Astrocyte (in vitro differentiated cells and primary cell): ENCODE results near the gene STXBP5. TPM values are rescaled to one million over a fixed set of nuclear protein-coding genes. Genes with fewer than 3 reads are reported as not detected.

ENCODE experiments used
- DNase-seq: peaks from one replicate; pipeline ENCODE4 v3.0.0-alpha.2; 2010; ENCODE audit warnings: low read depth
- FAIRE-seq: peaks from 2 replicates; lab custom pipeline; 2011; peaks lifted over from hg19 to GRCh38; lab: Jason Lieb, UNC
- H2AFZ ChIP-seq: 2 replicates; pipeline ENCODE4 v1.6.0; 2012; ENCODE audit warnings: low read depth, low read length, inconsistent platforms
- H3K27ac ChIP-seq: 2 replicates; pipeline ENCODE4 v1.5.1; 2011; ENCODE audit warnings: low read depth, low read length, inconsistent platforms
- H3K27me3 ChIP-seq: 2 replicates; pipeline ENCODE4 v1.6.0; 2011; ENCODE audit warnings: low read length, inconsistent platforms; ENCODE audit not compliant: insufficient read depth
- H3K36me3 ChIP-seq: 2 replicates; pipeline ENCODE4 v1.5.1; 2011; ENCODE audit warnings: low read length, inconsistent platforms; ENCODE audit not compliant: insufficient read depth
- H3K4me1 ChIP-seq: 2 replicates; pipeline ENCODE4 v1.5.1; 2011; ENCODE audit warnings: low read length, inconsistent platforms; ENCODE audit not compliant: insufficient read depth
- H3K4me2 ChIP-seq: 2 replicates; pipeline ENCODE4 v1.6.0; 2012; ENCODE audit warnings: low read length, inconsistent platforms
- H3K4me3 ChIP-seq: 2 replicates; pipeline ENCODE4 v1.5.1; 2011; ENCODE audit warnings: low read depth, mild to moderate bottlenecking, low read length, inconsistent platforms; ENCODE audit not compliant: insufficient read depth
- H3K79me2 ChIP-seq: 2 replicates; pipeline ENCODE4 v1.6.0; 2012; ENCODE audit warnings: mild to moderate bottlenecking, low read length, inconsistent platforms; ENCODE audit not compliant: insufficient read depth
- H3K9ac ChIP-seq: 2 replicates; pipeline ENCODE4 v1.6.0; 2012; ENCODE audit warnings: mild to moderate bottlenecking, low read length, inconsistent platforms
- H3K9me3 ChIP-seq: 2 replicates; pipeline ENCODE4 v1.5.1; 2012; ENCODE audit warnings: low read depth, mild to moderate bottlenecking, low read length, inconsistent platforms; ENCODE audit not compliant: insufficient read depth
- H4K20me1 ChIP-seq: 2 replicates; pipeline ENCODE4 v1.6.0; 2012; ENCODE audit warnings: low read length, inconsistent platforms; ENCODE audit not compliant: insufficient read depth
- H3K27ac Mint-ChIP-seq: one replicate; pipeline ENCODE4 v1.8.0; 2021; ENCODE audit warnings: mild to moderate bottlenecking, mixed read lengths; ENCODE audit not compliant: unreplicated experiment
- H3K27me3 Mint-ChIP-seq: one replicate; pipeline ENCODE4 v1.8.0; 2021; ENCODE audit warnings: low read depth, mixed read lengths; ENCODE audit not compliant: unreplicated experiment
- H3K36me3 Mint-ChIP-seq: one replicate; pipeline ENCODE4 v1.8.0; 2021; ENCODE audit warnings: low read depth, mixed read lengths; ENCODE audit not compliant: unreplicated experiment
- H3K4me1 Mint-ChIP-seq: one replicate; pipeline ENCODE4 v1.8.0; 2021; ENCODE audit warnings: low read depth, mixed read lengths; ENCODE audit not compliant: unreplicated experiment
- H3K4me3 Mint-ChIP-seq: one replicate; pipeline ENCODE4 v1.8.0; 2021; ENCODE audit warnings: mild to moderate bottlenecking, moderate library complexity, mixed read lengths; ENCODE audit not compliant: unreplicated experiment
- H3K9me3 Mint-ChIP-seq: one replicate; pipeline ENCODE4 v1.8.0; 2021; ENCODE audit warnings: mild to moderate bottlenecking, mixed read lengths; ENCODE audit not compliant: unreplicated experiment
- EZH2 ChIP-seq: IDR thresholded peaks from 2 replicates; pipeline ENCODE4 v1.6.1; 2012; ENCODE audit warnings: mild to moderate bottlenecking, low read length, inconsistent platforms; ENCODE audit not compliant: insufficient read depth
- total RNA-seq: library from RNA; stranded (reverse); gene quantifications from 2 replicates; pipeline ENCODE4 v1.2.1, GENCODE V29; 2021
- TF ChIP-seq, protein P1 (sequence below): IDR thresholded peaks from 2 replicates; pipeline ENCODE4 v1.5.1; 2011; ENCODE audit warnings: low read depth, mild to moderate bottlenecking, inconsistent platforms, low read length, moderate library complexity; ENCODE audit not compliant: insufficient read depth

Gene STXBP5
- total RNA-seq, 1 donor from 2014 or later = 25.7 TPM

DNA sequence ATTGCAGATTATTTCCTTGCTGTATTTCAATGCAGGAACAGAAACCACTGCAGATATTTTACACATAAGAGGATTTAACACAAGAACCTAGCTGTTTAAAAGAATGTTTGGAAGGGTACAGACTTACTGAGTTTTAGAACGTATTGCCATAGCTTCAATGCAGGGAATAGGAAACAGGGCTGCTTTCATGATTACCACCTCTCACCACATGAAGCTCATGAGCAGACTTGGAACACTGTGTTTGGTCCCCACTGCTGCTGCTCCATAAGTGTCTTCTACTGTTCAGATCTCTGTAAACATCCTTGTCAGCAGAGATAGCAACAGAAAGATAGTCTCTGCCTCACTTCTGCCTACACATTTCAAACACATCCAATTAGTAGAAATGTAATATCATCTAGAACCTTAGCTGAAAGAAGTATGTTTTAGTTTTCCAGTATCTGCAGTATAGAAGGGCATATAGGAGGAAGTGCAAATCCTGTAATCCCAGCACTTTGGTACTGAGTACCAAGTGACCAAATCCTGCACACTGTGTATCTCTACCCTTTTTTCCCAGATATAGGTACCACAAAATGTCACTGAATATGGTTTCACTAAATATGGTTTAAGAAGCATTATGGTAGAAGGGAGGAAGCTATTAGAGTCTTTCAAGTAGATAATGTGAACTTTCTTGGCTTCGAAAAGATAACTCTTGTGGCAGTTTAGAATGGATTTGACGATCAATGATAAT lies 51.9 kb downstream of the STXBP5 start:
- H2AFZ ChIP-seq = no peak overlapping the region
- DNase-seq (no peak), FAIRE-seq (no peak)
- Mint-ChIP-seq H3K4me1 (no peaks in the 10 kb centered on the region), H3K27ac (no peak overlapping the region), H3K36me3 (peaks cover 32% of the 10 kb centered on the region), H3K9me3 (peaks cover 8% of the 10 kb centered on the region), H3K27me3 (no peaks in the 10 kb centered on the region), H3K4me3 (no peak overlapping the region)
- H3K4me2 ChIP-seq = no peak overlapping the region
- peaks cover 4% of the 10 kb centered on the region for H3K36me3 ChIP-seq
- no peaks in the 10 kb centered on the region for H3K79me2 ChIP-seq
- H3K9ac ChIP-seq = no peak overlapping the region
- no peaks in the 10 kb centered on the region for H4K20me1 ChIP-seq
- H3K27me3 ChIP-seq = no peaks in the 10 kb centered on the region
- H3K9me3 ChIP-seq = no peaks in the 10 kb centered on the region
- no peak overlapping the region for H3K4me3 ChIP-seq
- TF ChIP-seq, protein P1, sequence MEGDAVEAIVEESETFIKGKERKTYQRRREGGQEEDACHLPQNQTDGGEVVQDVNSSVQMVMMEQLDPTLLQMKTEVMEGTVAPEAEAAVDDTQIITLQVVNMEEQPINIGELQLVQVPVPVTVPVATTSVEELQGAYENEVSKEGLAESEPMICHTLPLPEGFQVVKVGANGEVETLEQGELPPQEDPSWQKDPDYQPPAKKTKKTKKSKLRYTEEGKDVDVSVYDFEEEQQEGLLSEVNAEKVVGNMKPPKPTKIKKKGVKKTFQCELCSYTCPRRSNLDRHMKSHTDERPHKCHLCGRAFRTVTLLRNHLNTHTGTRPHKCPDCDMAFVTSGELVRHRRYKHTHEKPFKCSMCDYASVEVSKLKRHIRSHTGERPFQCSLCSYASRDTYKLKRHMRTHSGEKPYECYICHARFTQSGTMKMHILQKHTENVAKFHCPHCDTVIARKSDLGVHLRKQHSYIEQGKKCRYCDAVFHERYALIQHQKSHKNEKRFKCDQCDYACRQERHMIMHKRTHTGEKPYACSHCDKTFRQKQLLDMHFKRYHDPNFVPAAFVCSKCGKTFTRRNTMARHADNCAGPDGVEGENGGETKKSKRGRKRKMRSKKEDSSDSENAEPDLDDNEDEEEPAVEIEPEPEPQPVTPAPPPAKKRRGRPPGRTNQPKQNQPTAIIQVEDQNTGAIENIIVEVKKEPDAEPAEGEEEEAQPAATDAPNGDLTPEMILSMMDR = no peak
- H3K27ac ChIP-seq = no peak overlapping the region
- H3K4me1 ChIP-seq = no peaks in the 10 kb centered on the region

DNA sequence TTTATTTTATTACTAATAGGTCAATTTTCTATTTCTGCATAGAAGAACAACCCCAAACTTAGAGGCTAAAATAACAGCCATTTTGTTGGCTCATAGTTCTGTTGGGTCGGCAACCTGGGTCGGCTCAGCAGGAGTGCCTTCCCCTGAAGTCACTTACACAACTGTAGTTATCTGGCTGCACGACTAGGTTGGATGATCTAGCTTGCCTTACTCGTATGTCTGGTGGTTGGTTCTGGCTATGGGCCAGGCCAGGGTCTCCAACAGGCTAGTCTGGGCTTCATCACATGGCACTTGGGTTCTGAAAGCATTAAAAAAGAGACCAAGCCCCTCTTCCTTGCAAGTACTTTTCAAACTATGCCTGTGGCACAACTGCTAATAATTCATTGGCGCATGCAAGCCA lies 53.5 kb downstream of the STXBP5 start:
- H3K27me3 Mint-ChIP-seq = no peaks in the 10 kb centered on the region
- FAIRE-seq (no peak), DNase-seq (no peak)
- H3K4me1 Mint-ChIP-seq = no peaks in the 10 kb centered on the region
- no peak overlapping the region for H3K27ac ChIP-seq
- H3K4me3 Mint-ChIP-seq = no peak overlapping the region
- H3K4me3 ChIP-seq = no peak overlapping the region
- no peaks in the 10 kb centered on the region for H3K79me2 ChIP-seq
- H2AFZ ChIP-seq = no peak overlapping the region
- peaks cover 16% of the 10 kb centered on the region for H3K36me3 Mint-ChIP-seq
- H3K9ac ChIP-seq = no peak overlapping the region
- H4K20me1 ChIP-seq = no peaks in the 10 kb centered on the region
- no peaks in the 10 kb centered on the region for H3K9me3 Mint-ChIP-seq
- H3K4me1 ChIP-seq = no peaks in the 10 kb centered on the region
- no peaks in the 10 kb centered on the region for H3K27me3 ChIP-seq
- H3K9me3 ChIP-seq = no peaks in the 10 kb centered on the region
- no peak overlapping the region for H3K4me2 ChIP-seq
- no peak overlapping the region for H3K27ac Mint-ChIP-seq
- TF ChIP-seq, protein P1 = no peak
- no peak for TF ChIP-seq EZH2
- peaks cover 3% of the 10 kb centered on the region for H3K36me3 ChIP-seq

DNA sequence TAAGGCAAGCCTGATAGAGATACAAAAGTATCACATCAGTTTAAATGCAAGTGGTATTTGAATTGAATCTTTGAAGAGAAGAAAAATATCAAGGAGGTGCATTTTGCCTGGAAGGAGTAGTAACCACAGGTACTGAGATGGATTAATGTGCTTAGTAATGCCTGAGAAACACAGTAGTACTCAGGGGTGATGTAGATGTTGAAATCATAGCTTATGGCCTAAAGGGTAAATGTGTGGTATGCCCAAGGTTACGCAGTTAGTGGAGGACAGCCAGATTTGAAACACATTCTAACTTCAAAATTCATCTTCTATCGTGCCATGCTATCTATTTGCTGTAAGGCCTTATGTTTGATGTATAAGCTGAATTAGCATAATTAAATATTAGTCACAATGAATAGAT lies 55.9 kb downstream of the STXBP5 start:
- no peaks in the 10 kb centered on the region for H3K9me3 Mint-ChIP-seq
- DNase-seq (no peak), FAIRE-seq (no peak)
- TF ChIP-seq EZH2 = no peak
- TF ChIP-seq, protein P1 = no peak
- Histone ChIP-seq H3K4me1 (no peaks in the 10 kb centered on the region), H3K9ac (no peak overlapping the region), H3K79me2 (no peaks in the 10 kb centered on the region), H3K27ac (no peak overlapping the region), H2AFZ (no peak overlapping the region), H4K20me1 (no peaks in the 10 kb centered on the region), H3K27me3 (no peaks in the 10 kb centered on the region), H3K36me3 (peaks cover 3% of the 10 kb centered on the region), H3K9me3 (no peaks in the 10 kb centered on the region), H3K4me3 (no peak overlapping the region), H3K4me2 (no peak overlapping the region)
- no peak overlapping the region for H3K4me3 Mint-ChIP-seq
- H3K36me3 Mint-ChIP-seq = peaks cover 3% of the 10 kb centered on the region
- H3K4me1 Mint-ChIP-seq = no peaks in the 10 kb centered on the region
- H3K27ac Mint-ChIP-seq = no peak overlapping the region
- no peaks in the 10 kb centered on the region for H3K27me3 Mint-ChIP-seq
